ENCODE results near the gene HES5. TPM values are rescaled to one million over a fixed set of nuclear protein-coding genes. Genes with fewer than 3 reads are reported as not detected.

Gene HES5
- total RNA-seq, 6 experiments from 2014 or later, result 0.28 to 0.57 (median 0.36) TPM; not detected in 1

GRCh38 chr1:2495026-2495425 lies 35.0 kb downstream of the HES5 start:
- H3K27me3 Mint-ChIP-seq (ENCODE audit: insufficient read depth), result peaks cover 20% of the 10 kb centered on the region
- H3K4me3 Mint-ChIP-seq, result no peak overlapping the region
- no peak overlapping the region for H3K27ac Mint-ChIP-seq
- no peak for TF ChIP-seq CTCF (IDR thresholded peaks at IDR 0.05)
- peaks cover 13% of the 10 kb centered on the region for H3K4me1 Mint-ChIP-seq (ENCODE audit: low read depth)
- no peaks in the 10 kb centered on the region for H3K36me3 Mint-ChIP-seq (ENCODE audit: low read depth)
- no peak for DNase-seq
- H3K9me3 Mint-ChIP-seq, result no peaks in the 10 kb centered on the region

- Mint-ChIP-seq H3K4me1 (ENCODE audit: low read depth) (peaks cover 13% of the 10 kb centered on the region), H3K4me3 (no peak overlapping the region), H3K9me3 (peaks cover 3% of the 10 kb centered on the region; the same call in 1 of the 2 replicates), H3K27me3 (ENCODE audit: insufficient read depth) (peaks cover 20% of the 10 kb centered on the region), H3K27ac (no peak overlapping the region), H3K36me3 (ENCODE audit: low read depth) (0 out of 2 replicates have a peak, but pooled peaks cover under 1% of the 10 kb centered on the region)
- peak; percentile 80 for DNase-seq
- no peak for TF ChIP-seq CTCF (IDR thresholded peaks at IDR 0.05)
Measured at GRCh38 chr1:2494323-2494693, 35.8 kb downstream of the HES5 start.

GRCh38 chr1:2493691-2494322 lies 36.3 kb downstream of the HES5 start:
- no peak overlapping the region for H3K4me3 Mint-ChIP-seq
- TF ChIP-seq CTCF (IDR thresholded peaks at IDR 0.05), result no peak
- peaks cover 8% of the 10 kb centered on the region for H3K9me3 Mint-ChIP-seq
- H3K36me3 Mint-ChIP-seq (ENCODE audit: low read depth), result peaks cover 6% of the 10 kb centered on the region
- H3K4me1 Mint-ChIP-seq (ENCODE audit: low read depth), result peaks cover 13% of the 10 kb centered on the region
- no peak overlapping the region for H3K27ac Mint-ChIP-seq
- no peak for DNase-seq
- H3K27me3 Mint-ChIP-seq (ENCODE audit: insufficient read depth), result peaks cover 20% of the 10 kb centered on the region

- peaks cover 14% of the 10 kb centered on the region for H3K9me3 Mint-ChIP-seq
- H3K27ac Mint-ChIP-seq, result no peak overlapping the region
- H3K4me3 Mint-ChIP-seq, result no peak overlapping the region
- TF ChIP-seq CTCF (IDR thresholded peaks at IDR 0.05), result no peak
- peaks cover 13% of the 10 kb centered on the region for H3K4me1 Mint-ChIP-seq (ENCODE audit: low read depth)
- DNase-seq, result no peak
- peaks cover 20% of the 10 kb centered on the region for H3K27me3 Mint-ChIP-seq (ENCODE audit: insufficient read depth)
- peaks cover 10% of the 10 kb centered on the region for H3K36me3 Mint-ChIP-seq (ENCODE audit: low read depth)
Measured at GRCh38 chr1:2493218-2493617, 36.8 kb downstream of the HES5 start.

- Mint-ChIP-seq H3K36me3 (ENCODE audit: low read depth) (peaks cover 17% of the 10 kb centered on the region), H3K4me1 (ENCODE audit: low read depth) (peaks cover 13% of the 10 kb centered on the region), H3K27me3 (ENCODE audit: insufficient read depth) (peaks cover 23% of the 10 kb centered on the region), H3K9me3 (peaks cover 23% of the 10 kb centered on the region), H3K27ac (no peak overlapping the region), H3K4me3 (no peak overlapping the region)
- no peak for TF ChIP-seq CTCF (IDR thresholded peaks at IDR 0.05)
- DNase-seq, result no peak
Measured at GRCh38 chr1:2492091-2492490, 38.0 kb downstream of the HES5 start.
